Measurements from ENCODE around the gene NCAM2.

The NCAM2 gene

DNA sequence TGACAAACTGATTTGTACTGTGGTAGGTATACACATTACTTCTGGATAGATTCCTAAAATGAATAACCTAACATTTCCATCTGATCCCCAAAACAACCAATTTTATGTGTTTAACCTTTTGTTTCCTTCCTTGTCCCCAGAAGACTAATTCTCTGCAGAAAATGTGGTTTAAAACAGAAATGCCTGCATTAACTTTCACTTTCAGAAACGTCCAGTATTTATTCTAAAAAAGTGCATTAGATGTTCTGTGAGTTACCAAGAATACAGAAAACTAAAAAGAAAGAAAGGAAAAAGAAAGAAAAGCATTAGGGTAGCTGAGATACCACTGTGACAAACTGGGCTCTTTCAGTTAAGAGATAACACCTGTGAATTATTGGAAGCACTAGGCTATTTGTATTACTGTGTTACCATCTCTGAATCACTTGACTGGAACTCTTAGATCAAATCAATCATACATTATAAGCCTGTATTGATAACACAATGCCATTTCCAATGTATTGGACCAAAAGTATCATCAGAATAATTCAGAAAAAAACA is 177.7 kb downstream of the NCAM2 start:
- no peak for DNase-seq (ENCODE audit: low spot score)

DNA sequence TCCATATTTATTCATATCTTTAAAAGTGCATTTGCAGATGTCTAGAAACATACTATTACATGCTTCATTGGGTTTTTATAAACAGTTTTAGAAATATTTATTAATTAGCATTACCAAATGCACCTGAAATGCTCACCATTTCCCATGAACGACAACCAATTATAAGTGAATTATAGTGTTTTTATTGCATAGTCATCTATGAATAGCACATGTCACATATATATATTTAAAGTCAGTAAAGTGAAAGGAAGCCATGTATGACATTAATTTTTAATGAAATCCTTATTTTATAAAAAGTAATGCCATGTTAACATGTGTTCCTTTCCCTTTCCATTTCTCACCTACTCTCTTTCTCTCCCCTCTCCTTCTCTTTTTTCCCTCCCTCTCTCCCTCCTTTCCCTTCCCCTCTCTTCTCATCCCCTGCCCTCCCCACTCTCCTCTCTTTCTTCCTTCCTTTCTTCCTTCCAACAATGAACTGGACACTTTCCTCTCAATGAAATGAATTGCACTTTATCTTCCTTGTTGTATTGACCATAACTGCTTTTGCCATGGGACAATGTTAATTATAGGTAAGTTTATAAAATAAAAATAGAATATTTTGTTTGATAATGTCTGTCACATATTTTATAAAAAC is 179.3 kb downstream of the NCAM2 start:
- no peak for DNase-seq (ENCODE audit: low spot score)

DNA sequence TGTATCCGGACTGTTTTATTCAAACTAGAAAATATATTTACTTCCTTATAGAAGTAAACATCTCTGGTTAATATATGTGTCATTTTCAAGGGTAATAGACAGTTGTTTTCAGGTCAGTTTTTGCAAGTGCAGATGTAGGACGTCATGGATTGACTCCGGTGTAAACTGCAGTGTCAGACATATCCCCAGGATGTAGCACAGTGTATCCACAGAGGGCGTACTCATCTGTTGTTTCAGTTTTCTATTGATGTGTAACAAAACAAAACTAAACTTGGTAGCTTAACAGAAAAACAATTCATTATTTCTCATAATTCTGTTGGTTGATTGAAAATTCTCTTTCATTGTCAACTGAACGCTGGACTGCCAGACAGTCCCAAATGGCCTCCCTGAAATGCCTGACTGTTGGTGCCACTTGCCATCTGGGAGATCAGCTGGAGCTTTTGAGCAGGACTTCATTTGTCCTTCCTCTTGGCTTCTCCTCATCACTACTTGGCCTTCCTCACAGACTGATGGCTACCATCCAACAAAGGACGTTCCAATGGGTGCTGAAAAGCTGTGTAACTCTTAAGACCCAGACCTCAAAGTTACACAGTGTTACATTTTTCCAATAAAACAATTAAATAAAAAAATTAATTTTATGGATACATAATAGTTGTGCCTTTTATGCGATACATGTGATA is 181.6 kb downstream of the NCAM2 start:
- no peak for DNase-seq (ENCODE audit: low spot score)

DNA sequence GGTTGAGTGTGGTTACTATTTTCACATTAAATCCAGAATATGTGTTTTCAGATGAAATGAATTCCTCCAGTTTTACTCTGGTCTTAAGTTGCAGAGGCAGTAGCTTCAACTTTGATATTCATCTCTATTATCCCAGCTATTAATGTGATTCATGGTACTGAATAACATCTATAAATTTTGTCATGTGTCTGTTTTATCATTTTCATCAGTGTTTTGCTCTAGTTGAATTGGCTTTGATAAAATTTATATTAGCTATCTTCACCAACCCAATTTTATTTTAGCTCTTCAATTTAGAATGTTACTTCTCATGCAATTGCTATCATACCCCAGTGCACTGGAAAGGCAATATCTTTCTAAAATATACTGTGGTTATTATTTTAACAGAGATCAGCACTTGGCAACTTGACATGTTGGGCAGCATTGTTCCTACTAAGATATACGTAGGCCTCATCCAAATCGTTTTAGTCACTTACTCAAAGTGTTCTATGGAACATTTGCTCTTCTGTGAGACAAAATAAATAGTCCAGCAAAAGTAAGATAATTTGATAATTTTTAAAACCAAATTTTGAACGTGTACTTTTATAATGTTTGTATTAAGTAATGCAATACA is 184.3 kb downstream of the NCAM2 start:
- DNase-seq (ENCODE audit: low spot score) = no peak

DNA sequence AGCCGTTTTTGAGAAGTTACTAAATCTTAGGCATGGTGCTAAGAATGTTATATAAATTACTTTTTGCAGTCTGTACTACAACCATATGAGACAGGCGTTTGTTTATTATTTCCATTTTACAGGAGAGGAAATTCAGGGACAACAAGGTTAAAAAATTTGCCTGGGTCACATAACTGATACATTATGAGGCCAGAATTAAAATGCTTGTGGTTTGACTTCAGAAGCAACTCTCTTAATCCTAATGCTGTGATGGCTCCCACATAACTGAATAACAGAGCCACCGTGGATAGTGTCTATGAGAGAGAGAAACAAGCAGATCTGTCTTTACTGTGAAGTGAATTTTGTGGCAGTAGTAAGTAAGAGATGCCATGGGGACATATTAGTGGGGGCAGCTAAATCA is 184.9 kb downstream of the NCAM2 start:
- DNase-seq (ENCODE audit: low spot score) = peak; percentile 9

DNA sequence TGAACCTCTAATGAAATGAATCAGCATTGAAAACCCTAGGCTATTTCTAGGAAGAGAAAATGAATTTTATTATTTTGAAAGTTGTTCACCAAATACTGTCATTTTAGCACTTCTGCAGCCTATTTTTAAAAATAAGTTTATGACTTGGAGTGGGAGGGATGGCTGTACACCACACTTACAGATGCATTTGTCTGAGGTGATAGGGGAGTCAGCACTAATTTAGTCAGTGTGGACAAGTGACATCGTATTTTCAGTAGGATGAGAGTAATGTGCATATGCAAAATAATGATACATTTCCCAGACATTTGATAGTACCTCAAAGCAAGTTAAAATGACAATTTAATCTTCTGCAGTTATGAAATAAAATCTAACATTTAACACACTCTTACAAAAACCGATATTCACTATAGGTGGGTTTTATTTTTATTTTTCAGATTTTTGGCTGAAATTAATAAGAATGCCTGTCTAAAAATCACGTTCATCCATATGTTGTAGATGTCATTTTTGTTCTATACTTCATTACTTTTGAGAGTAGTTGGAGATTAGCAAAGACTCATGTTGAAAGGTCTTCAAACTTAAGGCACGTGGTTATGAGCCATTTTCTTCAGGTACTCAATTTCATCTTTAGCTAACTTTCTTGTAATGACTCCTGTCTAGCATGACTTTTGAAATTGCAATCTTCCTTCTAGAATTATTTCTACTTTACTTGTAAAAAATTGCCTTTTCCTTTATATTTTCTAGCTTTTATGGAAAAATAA is 186.7 kb downstream of the NCAM2 start:
- DNase-seq (ENCODE audit: low spot score) = no peak

DNA sequence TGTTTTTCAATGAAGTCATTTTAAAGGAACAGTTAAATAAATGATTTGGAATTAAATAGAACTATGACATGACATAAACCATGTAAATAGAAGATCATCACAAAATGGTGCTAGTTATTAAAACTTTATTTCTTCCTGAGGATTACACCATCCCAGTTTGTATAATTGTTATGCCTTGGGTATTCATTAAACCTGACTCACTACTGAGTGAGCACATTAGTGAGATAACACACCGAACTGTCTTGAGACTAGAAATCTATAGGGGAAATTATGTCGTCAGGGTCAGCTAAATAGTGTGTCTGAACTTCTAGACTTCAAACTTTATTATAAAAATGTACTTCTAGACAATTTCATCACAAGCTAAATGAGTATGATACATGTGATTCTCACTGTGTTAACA is 189.4 kb downstream of the NCAM2 start:
- DNase-seq (ENCODE audit: low spot score) = no peak

DNA sequence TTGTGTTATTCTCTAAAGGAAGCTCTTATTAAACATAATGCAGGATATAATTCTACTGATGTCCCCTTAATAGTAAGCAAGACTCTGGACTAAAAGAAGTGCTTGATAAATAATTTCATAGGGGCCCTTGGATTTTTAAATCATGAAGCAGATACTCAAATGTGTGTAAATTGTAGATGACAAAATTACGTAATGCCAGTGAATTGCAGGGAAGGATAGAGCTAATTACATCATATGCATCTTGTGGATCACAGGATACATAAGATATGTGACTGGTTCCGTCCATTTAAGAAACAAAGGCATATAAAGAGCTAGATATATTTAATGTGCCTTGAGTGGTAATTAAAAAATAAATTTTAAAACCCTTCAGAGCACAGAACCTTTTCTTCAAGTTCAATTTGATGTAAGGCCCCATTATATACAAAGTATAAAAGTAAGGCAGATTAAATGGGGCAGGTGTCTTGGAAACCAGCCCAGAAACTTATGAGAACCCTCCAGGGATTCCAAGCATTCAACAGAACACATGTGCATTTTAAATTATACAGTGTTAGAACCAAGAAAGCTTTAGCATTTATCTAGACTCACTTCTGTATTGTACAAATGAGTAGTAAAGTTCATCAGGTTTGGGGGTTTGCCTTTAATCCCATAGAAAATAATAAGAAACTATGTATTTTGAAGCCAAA is 190.4 kb downstream of the NCAM2 start:
- no peak for DNase-seq (ENCODE audit: low spot score)

DNA sequence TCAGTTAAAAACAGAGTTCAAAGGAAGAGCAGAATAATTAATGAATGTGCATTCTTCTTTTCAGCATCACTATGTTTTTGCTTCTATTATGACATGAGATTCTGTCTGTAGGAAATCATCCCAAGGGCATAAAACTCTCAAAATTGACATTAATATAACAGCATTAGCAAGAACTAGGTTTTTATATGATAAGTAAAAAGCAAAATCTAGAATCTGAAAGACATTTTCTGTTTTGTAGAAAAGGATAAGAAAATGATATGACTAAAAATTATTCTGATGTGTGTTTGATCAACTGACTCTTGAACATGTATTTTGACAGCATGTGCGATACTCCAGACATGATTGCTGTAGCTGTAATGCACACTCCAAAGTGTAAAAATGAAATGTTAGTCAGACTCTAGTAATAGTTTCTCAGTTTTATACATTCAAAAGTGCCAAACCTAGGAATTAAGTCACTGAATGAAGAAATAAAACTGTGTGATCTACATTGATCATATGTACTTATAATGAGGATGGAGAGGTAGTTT is 197.3 kb downstream of the NCAM2 start:
- no peak for DNase-seq (ENCODE audit: low spot score)

DNA sequence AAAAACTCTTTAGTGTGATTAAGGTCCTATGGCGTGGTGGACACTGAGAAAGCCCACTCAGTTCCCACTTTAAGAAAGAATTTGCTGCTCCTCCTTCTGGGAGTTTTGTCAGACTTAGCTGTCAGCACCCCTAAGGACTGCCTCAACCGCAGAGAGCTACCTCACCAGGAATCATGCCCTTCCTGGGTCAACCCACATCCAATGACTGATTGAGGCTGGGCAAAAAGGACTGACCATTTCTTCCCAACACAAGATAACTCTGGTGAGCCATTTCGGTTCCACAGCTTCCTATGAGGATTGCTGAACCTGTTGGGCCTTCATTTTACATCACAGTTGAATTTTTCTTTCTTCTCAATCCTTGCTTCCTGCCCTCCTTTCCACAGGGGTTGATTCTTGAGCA is 197.9 kb downstream of the NCAM2 start:
- DNase-seq (ENCODE audit: low spot score) = no peak

DNA sequence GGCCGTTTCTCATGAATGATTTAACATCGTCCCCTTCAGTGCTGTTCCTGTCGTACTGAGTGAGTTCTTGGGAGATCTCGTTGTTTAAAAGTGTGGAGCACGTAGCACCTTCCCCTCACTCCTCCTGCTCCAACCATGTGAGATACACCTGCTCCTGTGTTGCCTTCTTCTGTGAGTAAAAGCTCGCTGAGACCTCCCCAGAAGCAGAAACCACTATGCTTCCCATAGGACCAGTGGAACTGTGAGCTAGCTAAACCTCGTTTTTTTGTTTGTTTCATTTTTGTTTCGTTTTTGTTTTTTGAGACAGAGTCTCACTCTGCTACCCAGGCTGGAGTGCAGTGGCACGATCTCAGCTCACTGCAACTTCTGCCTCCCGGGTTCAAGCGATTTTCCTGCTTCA is 198.6 kb downstream of the NCAM2 start:
- DNase-seq (ENCODE audit: low spot score) = no peak

DNA sequence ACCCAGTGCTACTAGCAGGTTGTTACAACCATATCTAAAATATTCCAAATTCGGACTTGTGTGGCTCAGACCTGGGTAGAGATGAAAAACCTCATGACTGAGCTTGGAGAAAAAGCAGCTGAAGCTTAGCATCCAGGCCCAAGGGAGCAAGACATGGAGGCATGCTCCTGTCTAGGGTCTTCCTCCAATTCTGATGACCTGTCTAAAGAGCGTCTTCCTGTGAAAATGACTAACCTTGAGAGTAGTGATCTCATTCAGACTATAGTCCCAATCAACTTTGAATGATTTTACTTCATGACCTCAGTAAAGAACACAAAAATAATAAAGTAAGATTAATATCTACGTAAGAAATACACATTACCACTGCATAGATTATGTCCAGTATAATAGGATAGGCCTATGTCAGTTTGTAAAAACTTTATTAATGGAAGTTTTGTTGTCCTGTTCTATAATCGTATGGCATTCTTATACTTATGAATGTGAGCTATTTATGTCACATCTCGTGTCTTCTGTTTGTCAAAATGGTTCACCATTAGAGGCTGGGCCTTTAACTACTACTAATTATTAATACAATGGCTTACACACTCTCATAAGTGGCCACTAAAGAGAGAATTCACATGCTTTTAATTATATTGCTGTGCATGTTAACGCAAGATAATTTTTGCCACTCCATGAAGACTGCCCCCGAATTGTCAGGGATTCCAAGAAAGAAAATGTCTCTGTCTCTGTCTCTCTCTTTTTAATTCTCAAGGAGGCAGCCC is 201.3 kb downstream of the NCAM2 start:
- DNase-seq (ENCODE audit: low spot score) = no peak

DNA sequence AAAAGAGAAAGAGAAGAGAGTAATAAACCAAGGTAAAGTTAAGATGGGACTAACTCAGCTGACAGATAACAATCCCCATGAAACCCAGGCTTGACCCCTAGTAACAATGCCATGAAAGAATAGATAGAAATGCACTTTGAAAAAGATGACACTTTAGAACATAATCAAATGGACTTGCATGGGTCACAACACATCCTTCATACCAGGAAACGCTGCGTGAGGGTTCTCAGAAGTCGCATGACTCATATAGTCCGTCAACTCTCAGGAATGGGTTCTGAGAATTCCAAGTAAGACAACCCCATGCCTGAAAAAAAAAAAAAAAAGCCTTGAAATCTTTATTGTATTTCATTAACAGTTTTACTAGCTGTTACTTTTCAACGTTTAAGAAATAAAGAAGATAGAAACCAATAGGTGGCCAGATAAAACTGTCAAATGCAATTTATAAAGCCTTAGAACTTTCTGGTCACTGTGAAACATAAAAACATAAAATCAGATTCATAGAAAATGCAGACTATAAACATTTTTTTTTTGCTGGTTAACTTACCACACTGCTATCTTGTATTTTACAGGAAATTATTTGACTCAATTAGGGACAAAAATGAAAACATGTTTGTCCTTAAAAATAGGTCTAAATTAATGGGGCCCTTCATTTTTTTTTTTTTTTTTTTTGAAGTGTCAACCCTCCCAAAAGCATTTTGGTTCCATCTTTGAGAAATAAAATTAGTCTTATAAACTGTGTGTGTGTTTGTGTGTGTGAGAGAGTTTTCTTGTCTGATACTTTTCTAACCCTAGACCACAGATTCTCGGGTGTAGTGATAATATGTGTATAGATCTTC is 202.1 kb downstream of the NCAM2 start:
- DNase-seq (ENCODE audit: low spot score) = no peak

DNA sequence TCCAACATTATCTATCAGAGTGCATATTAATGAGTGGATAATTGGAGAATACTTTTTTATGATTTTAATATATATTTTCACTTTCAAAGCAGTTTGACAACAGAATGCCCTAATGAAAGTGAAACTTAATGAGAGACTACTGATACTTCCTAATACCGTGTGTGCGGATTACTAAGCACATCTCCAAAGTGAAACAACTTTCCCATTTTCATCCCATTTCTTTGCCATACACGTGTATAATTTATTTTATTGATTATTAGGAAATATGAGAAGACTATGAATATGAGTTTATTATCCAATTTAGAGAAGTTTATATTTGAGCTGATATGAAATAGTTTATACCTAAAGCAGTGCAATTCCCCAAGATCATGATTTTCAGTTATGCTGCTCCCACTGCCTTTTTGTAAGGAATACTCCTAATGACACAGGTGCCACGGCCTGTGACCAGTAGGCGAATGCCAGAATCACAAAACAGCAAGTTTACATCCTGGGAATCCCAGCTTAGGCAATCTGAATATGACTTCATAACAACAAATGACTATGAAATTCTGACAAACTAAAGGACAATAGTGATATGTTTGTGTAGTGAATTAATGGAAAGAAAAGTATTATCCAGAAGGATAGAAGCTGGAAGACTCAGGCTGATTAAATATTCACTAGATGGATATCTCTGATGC is 202.9 kb downstream of the NCAM2 start:
- DNase-seq (ENCODE audit: low spot score) = no peak

DNA sequence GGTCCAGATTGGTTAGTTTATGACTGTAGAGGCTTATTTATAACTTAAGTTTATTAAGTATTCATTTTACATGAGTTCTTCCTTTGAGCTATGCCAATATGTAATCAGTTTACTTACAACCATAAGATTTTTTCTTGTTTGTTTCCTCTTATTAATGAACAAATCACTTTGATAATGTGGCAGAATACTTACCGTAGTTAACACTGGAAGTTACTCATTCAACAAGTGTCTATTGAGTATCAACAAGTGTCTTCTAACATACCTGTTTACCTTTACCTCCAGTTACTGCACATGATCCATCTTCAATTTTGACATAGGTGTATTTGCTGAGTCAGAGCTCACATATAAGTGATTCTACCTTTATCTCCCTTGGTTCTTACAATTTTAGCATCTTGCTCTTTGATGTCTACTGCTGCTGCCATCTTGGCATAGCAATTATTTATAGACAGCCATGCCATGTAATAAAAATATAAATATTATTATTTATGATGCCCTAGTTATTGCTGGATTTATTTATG is 205.7 kb downstream of the NCAM2 start:
- DNase-seq (ENCODE audit: low spot score) = no peak

DNA sequence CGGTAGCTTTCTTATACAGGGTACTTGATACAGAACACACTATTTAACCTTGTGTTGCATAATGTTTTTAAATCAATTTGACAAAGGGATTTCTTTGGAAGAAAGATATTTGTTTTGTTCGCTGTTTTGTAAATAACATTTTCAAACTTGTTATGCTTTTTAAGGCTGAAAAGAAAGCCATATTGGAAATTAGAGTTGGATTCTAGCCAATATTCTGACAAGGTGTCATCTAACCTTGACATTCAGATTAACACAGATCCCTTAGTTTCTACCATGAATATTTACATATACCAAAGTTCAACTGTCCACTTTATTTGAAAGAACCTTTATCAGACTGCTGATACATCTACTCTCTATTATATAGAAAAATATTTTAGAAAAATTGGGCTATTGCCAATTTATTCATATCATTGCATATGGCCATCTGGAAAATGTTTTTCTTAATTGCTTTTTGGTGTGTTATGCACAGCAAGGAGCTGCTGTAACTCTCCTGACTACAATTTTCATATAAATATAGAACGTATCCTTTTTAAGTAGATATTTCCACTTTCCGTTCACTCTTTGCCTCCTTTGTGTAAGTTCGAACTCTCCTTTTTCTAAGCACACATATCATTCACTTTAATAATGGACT is 206.3 kb downstream of the NCAM2 start:
- DNase-seq (ENCODE audit: low spot score) = no peak

DNA sequence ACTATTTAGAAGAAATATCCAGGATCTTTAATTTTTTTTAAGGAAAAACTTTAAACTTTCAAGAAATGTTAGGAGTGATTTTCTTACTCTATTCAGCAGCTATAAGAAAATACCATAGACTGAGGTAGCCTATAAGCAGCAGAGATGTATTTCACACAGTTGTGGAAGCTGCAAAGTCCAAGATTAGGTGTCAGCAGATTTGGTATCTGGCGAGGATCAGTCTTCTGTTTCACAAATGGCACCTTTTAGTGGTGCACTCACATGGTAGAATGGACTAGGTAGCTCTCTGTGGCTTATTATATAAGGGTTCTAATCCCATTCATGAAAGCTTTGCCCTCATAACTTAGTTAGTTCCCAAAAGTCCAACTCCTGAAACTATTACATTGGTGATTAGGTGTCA is 207.4 kb downstream of the NCAM2 start:
- no peak for DNase-seq (ENCODE audit: low spot score)

DNA sequence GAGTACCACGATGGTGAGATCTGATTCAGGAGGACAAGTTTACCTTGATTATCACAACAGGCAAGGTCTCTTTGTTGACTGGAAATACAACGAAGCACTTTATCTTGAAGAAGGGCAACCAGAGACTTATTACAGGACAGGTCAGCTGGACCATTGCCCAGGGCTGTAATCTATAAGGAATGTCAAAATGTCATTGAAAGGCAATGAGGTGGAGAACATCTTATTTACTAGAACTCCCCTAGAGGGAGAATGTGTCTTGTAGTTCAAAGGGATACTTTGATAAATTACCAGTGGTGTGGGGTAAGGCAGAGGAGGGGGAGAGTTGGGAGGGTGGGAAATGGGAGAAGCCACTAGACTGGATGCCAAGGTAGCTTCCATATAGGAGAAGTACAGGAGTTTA is 212.3 kb downstream of the NCAM2 start:
- no peak for DNase-seq (ENCODE audit: low spot score)

DNA sequence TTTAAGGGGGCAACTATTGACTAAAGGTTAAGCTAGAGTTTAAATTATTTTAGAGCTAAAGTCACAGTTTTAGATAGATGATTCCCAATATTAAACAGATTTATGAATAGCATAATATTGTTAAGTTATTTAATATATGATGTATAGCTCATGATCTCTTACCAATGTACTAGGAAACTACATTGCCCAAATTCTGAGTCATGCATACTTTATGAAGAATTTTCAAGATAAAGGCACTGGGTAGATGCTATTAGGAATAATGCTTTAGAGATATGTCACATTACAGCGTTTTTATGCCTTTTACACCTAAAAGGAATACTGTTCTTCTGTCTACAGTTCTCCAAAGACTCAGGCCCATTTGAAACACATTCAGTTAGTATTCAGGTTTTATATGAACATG is 215.1 kb downstream of the NCAM2 start:
- DNase-seq (ENCODE audit: low spot score) = no peak

All from SW480 (cell line).